Transverse colon (tissue), 4 donors: ENCODE data around the gene KATNB1.

Experiments used
- EP300 ChIP-seq: sonication (generic); formaldehyde crosslinking; IDR thresholded peaks from one replicate; pipeline ENCODE4 v1.6.1; 2017; ENCODE audit warnings: antibody characterized with exemption, low read depth
- POLR2A ChIP-seq: fragments of 450-650 bp; IDR thresholded peaks from one replicate; pipeline ENCODE4 v1.6.1; 2016; ENCODE audit warnings: antibody characterized with exemption, mild to moderate bottlenecking, moderate library complexity
- POLR2AphosphoS5 ChIP-seq, 3 donors: sonication (generic); formaldehyde crosslinking; IDR thresholded peaks; one replicate each; pipeline ENCODE4 v1.6.1; 2016; ENCODE audit warnings: antibody characterized with exemption in 3 of 3
- TF ChIP-seq, protein P1 (sequence below), 5 experiments: fragments of 200-600 bp in 3 of 5; fragments of 450-650 bp in 2 of 5; sonication (generic) in 3 of 5; IDR thresholded peaks; 1 replicate in 2 of 5; 2 replicates in 3 of 5; pipeline ENCODE4 v1.5.1; 2016 to 2017; ENCODE audit warnings: antibody characterized with exemption in 5 of 5, inconsistent platforms in 3 of 5, mild to moderate bottlenecking in 2 of 5, moderate library complexity in 1 of 5

DNA sequence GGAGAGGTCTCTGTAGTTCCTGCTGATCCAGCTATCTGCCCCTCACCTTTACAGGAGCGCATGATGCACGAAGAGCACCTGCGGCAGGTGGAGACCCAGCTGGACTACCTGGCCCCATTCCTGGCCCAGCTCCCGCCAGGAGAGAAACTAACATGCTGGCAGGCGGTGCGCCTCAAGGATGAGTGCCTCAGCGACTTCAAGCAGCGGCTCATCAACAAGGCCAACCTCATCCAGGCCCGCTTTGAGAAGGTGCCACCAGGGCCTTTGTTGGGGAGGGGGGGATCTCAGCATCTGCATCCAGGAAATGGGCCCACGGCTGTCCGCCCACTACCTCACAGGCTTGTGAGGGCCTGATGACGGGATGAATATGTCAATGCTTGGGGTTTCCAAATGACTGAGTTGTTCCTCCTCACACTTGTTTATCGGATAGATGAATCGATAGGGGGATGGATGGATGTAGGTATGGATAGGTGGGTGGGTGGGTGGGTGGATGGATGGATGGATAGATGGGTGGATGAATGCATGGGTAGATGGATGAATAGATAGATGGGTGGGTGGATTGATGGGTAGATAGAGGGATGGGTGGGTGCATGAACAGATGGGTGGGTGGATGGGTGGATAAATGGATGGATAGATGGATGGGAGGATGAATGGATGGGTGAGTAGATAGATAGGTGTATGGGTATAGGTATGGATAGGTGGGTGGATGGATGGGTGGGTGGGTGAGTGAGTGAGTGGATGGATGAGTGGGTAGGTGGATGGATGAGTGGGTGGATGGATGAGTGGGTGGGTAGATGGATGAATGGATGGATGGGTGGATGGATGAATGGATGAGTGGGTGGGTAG lies 7.0 kb upstream of the KATNB1 start:
- TF ChIP-seq, protein P1, sequence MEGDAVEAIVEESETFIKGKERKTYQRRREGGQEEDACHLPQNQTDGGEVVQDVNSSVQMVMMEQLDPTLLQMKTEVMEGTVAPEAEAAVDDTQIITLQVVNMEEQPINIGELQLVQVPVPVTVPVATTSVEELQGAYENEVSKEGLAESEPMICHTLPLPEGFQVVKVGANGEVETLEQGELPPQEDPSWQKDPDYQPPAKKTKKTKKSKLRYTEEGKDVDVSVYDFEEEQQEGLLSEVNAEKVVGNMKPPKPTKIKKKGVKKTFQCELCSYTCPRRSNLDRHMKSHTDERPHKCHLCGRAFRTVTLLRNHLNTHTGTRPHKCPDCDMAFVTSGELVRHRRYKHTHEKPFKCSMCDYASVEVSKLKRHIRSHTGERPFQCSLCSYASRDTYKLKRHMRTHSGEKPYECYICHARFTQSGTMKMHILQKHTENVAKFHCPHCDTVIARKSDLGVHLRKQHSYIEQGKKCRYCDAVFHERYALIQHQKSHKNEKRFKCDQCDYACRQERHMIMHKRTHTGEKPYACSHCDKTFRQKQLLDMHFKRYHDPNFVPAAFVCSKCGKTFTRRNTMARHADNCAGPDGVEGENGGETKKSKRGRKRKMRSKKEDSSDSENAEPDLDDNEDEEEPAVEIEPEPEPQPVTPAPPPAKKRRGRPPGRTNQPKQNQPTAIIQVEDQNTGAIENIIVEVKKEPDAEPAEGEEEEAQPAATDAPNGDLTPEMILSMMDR (IDR thresholded peaks at IDR 0.05) = no peak
- TF ChIP-seq POLR2A (no peak), POLR2AphosphoS5 (IDR thresholded peaks at IDR 0.05) (no peak), EP300 (no peak)
